Measurements from ENCODE around the gene SOAT1.
"Not testable (repeated sequence)": the region's sequence is repeated elsewhere in the genome, so short reads cannot be mapped to it uniquely, and the experiment has no call there.

The SOAT1 gene

DNA sequence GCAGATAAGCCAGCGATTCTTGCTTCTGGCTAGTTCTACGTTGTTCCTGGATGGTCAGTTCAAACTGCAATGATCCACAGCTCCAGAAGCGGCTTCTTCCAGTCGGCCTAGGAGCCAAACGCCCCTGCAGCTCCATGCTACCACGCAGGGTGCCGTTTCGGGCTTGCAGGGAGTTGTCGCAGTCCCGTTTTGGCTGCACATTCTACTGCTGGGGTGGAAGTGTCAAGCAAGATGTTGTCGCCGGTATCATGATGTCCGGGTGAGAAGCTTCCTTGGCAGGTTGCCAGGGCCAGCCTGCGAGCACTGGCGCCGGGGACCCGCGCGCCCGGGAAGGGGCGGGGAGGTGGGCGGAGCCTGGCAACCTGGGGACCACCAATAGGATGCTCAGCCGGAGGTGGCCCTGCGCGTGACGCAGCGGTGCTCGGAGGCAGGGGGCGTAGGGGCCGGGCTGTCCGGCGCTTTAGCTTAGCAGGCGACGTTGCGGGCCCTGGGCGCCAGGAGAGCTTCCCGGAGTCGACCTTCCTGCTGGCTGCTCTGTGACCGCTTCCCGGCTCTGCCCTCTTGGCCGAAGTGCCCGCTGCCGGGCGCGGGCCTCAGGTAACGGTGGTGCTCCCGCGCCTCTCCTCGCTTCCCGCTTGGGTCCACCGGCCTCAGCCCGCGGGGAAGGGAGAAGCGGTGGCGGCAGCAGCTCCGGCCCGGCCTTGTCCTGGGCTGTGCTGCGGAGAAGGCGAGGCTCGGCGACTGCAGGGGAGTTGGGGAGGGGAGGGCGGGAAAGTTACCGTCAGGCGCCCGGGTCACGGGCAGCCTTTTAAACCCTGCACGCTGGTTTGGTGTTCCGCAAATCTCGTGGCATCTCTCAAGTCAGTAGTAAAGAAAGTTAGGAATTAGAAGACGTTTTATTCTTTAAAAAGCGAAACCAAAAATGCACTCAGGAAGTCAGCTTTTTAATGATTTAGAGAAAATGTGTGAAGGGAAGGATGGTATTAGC lies at the start of gene SOAT1:
SOAT1 (plus strand) TSS at position 458 of the 988 bp plus-strand sequence. CDS start 8,888 bp downstream, outside the sequence.
- Mint-ChIP-seq H3K27ac (peak within 1 kb of the TSS; percentile 92), H3K36me3 (ENCODE audit: low read depth) (peaks cover 29% of the 10 kb centered on the region), H3K4me3 (peak within 1 kb of the TSS; percentile 95)

DNA sequence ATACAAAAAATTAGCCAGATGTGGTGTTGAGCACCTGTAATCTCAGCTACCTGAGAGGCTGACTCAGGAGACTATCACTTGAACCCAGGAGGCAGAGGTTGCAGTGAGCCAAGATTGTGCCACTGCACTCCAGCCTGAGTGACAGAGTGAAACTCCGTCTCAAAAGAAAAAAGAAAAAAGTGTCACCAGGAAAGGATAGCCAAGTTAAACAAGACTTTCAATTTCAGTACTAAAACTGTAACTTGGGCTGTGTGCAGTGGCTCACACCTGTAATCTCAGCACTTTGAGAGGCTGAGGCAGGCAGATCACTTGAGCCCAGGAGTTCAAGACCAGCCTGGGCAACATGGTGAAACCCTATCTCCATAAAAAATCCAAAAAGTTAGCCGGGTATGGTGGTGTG lies 48.2 kb upstream of the SOAT1 start:
- not testable (repeated sequence) for H3K27me3 Mint-ChIP-seq; DNase-seq; H3K36me3 Mint-ChIP-seq (ENCODE audit: low read depth); H3K9me3 Mint-ChIP-seq; H3K27ac Mint-ChIP-seq; H3K4me1 Mint-ChIP-seq (ENCODE audit: low read depth); H3K4me3 Mint-ChIP-seq

More for the DNA sequence above, at the start of gene SOAT1:
- Mint-ChIP-seq H3K27me3 (no peaks in the 10 kb centered on the region), H3K9me3 (no peaks in the 10 kb centered on the region), H3K4me1 (ENCODE audit: low read depth) (peaks cover 40% of the 10 kb centered on the region)
- peak; percentile 95 for DNase-seq

- H3K27me3 Mint-ChIP-seq: no peaks in the 10 kb centered on the region
- H3K27ac Mint-ChIP-seq: no peak overlapping the region
- DNase-seq: no peak
- no peak overlapping the region for H3K4me3 Mint-ChIP-seq
- no peaks in the 10 kb centered on the region for H3K4me1 Mint-ChIP-seq (ENCODE audit: low read depth)
- H3K9me3 Mint-ChIP-seq: no peaks in the 10 kb centered on the region
- H3K36me3 Mint-ChIP-seq (ENCODE audit: low read depth): no peaks in the 10 kb centered on the region
Measured at GRCh38 chr1:179247923-179248322, 45.7 kb upstream of the SOAT1 start.

- H3K4me1 Mint-ChIP-seq (ENCODE audit: low read depth): no peaks in the 10 kb centered on the region
- H3K9me3 Mint-ChIP-seq: no peaks in the 10 kb centered on the region
- H3K27me3 Mint-ChIP-seq: no peaks in the 10 kb centered on the region
Measured at GRCh38 chr1:179251675-179252074, 41.9 kb upstream of the SOAT1 start.

GRCh38 chr1:179252606-179253005 lies 41.0 kb upstream of the SOAT1 start:
- H3K4me1 Mint-ChIP-seq (ENCODE audit: low read depth): no peaks in the 10 kb centered on the region
- H3K4me3 Mint-ChIP-seq: no peak overlapping the region
- no peaks in the 10 kb centered on the region for H3K36me3 Mint-ChIP-seq (ENCODE audit: low read depth)
- no peak overlapping the region for H3K27ac Mint-ChIP-seq
- H3K9me3 Mint-ChIP-seq: no peaks in the 10 kb centered on the region
- no peak for DNase-seq
- no peaks in the 10 kb centered on the region for H3K27me3 Mint-ChIP-seq

More at GRCh38 chr1:179251675-179252074, 41.9 kb upstream of the SOAT1 start:
- no peak overlapping the region for H3K27ac Mint-ChIP-seq
- no peak overlapping the region for H3K4me3 Mint-ChIP-seq
- DNase-seq: no peak
- no peaks in the 10 kb centered on the region for H3K36me3 Mint-ChIP-seq (ENCODE audit: low read depth)

DNA sequence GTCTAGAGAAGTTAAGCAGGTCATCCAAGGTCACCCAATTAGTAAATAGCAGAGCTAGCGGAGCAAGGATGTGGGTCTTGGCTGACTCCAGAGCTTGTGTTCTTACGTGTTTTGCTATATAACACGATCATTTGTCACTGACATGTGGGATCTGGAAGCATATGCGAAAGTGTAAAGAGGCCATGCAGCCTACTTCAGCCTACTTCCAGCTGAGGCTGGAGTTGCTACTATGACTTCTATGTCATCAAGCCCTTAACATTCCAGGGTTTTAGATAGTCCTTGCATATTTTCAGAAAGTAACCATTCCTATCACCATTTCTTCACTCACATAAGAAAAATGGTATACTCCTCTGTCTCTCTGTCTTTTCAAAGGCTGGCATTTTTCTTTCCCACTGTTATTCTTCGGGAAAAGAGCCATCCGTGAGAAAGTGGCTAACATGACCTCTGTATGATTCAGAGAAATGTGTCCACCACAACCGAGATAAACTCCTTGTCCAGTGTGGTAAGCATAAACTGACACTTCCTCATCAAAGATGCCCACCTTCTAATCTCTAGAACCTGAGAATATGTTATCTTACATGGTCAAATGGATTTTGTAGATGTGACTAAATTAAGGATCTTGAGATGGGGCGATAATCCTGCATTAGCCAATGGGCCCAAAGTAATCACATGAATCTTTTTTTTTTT lies 40.2 kb upstream of the SOAT1 start:
- no peak overlapping the region for H3K4me3 Mint-ChIP-seq
- DNase-seq: no peak
- H3K27ac Mint-ChIP-seq: no peak overlapping the region
- H3K4me1 Mint-ChIP-seq (ENCODE audit: low read depth): no peaks in the 10 kb centered on the region
- no peaks in the 10 kb centered on the region for H3K36me3 Mint-ChIP-seq (ENCODE audit: low read depth)
- no peaks in the 10 kb centered on the region for H3K27me3 Mint-ChIP-seq
- no peaks in the 10 kb centered on the region for H3K9me3 Mint-ChIP-seq

DNA sequence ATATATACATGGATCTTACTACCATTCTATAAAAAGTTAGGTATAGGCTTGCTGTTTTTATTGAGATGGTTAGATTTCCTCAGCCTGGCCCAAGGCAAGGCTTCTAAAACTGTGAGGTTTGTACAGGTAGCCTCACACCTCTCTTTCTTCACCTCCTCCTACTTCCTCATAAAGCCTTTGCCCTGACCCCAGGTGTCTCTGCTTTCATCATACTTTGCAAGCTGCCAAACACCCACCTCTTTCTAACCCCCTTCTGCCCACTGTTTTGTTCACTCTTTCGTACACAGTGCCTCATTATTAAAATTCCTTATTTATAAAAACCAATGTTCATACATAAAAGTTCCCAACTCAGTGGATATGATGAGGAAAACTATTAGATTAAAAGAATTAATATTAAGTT lies 31.4 kb upstream of the SOAT1 start:
- Mint-ChIP-seq H3K4me3 (no peak overlapping the region), H3K27me3 (no peaks in the 10 kb centered on the region), H3K9me3 (no peaks in the 10 kb centered on the region), H3K36me3 (ENCODE audit: low read depth) (no peaks in the 10 kb centered on the region), H3K4me1 (ENCODE audit: low read depth) (no peaks in the 10 kb centered on the region), H3K27ac (no peak overlapping the region)
- no peak for DNase-seq

DNA sequence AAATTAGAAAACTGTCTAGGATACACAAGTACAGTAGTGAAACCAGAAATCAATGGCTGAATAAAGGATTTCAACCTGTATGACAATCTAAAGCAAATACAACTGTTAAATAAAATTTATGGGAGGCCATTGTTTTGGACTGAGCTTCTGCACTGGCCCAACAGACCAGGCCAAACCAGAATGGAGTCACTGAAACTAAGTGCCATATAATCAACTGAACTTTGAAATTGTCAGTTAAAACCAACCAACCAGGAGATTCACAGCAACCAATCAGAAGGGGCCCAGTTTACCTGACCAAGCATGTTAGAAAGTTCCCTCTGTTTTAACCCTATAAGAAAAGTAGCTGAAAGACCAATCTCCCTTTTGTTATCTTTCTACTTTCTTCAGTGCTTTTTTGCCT lies 30.5 kb upstream of the SOAT1 start:
- no peak overlapping the region for H3K4me3 Mint-ChIP-seq
- DNase-seq: no peak
- no peak overlapping the region for H3K27ac Mint-ChIP-seq
- H3K36me3 Mint-ChIP-seq (ENCODE audit: low read depth): no peaks in the 10 kb centered on the region
- H3K27me3 Mint-ChIP-seq: no peaks in the 10 kb centered on the region
- H3K9me3 Mint-ChIP-seq: no peaks in the 10 kb centered on the region
- no peaks in the 10 kb centered on the region for H3K4me1 Mint-ChIP-seq (ENCODE audit: low read depth)

DNA sequence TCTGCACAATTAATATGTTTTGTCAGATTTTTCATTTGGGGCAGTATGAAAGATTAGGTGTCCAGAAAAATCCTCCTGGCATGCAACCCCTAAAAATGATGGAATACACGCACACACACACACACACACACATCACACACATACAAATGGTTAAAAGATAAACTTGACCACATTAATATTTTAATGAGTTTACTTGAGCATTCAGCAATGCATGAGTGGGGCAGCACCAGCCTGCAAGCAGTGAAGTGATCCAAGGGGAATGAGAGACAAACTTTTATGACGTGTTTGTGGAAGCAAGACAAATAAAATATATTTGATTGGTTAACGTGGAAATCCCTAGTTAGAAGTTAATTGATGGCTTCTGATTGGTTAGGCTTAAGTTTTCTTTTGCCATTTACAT lies 29.1 kb upstream of the SOAT1 start:
- Mint-ChIP-seq H3K4me3 (no peak overlapping the region), H3K27ac (no peak overlapping the region), H3K36me3 (ENCODE audit: low read depth) (no peaks in the 10 kb centered on the region), H3K27me3 (no peaks in the 10 kb centered on the region), H3K9me3 (no peaks in the 10 kb centered on the region), H3K4me1 (ENCODE audit: low read depth) (no peaks in the 10 kb centered on the region)
- no peak for DNase-seq

GRCh38 chr1:179269071-179269470 lies 24.5 kb upstream of the SOAT1 start:
- Mint-ChIP-seq H3K9me3 (no peaks in the 10 kb centered on the region), H3K4me3 (no peak overlapping the region), H3K27ac (no peak overlapping the region), H3K36me3 (ENCODE audit: low read depth) (no peaks in the 10 kb centered on the region), H3K27me3 (no peaks in the 10 kb centered on the region), H3K4me1 (ENCODE audit: low read depth) (no peaks in the 10 kb centered on the region)
- no peak for DNase-seq

- DNase-seq; H3K4me3 Mint-ChIP-seq; H3K27ac Mint-ChIP-seq; H3K27me3 Mint-ChIP-seq; H3K4me1 Mint-ChIP-seq (ENCODE audit: low read depth); H3K36me3 Mint-ChIP-seq (ENCODE audit: low read depth); H3K9me3 Mint-ChIP-seq: not testable (repeated sequence)
Measured at GRCh38 chr1:179274424-179274823, 19.2 kb upstream of the SOAT1 start.

GRCh38 chr1:179278920-179279319 lies 14.7 kb upstream of the SOAT1 start:
- Mint-ChIP-seq H3K27ac (no peak overlapping the region), H3K4me3 (no peak overlapping the region), H3K9me3 (peaks cover 8% of the 10 kb centered on the region), H3K27me3 (no peaks in the 10 kb centered on the region), H3K36me3 (ENCODE audit: low read depth) (no peaks in the 10 kb centered on the region), H3K4me1 (ENCODE audit: low read depth) (no peaks in the 10 kb centered on the region)
- DNase-seq: no peak

- peaks cover 4% of the 10 kb centered on the region for H3K9me3 Mint-ChIP-seq
- H3K4me1 Mint-ChIP-seq (ENCODE audit: low read depth): no peaks in the 10 kb centered on the region
- no peaks in the 10 kb centered on the region for H3K27me3 Mint-ChIP-seq
- H3K27ac Mint-ChIP-seq: no peak overlapping the region
- H3K4me3 Mint-ChIP-seq: no peak overlapping the region
- no peak for DNase-seq
- H3K36me3 Mint-ChIP-seq (ENCODE audit: low read depth): no peaks in the 10 kb centered on the region
Measured at GRCh38 chr1:179283992-179284391, 9.6 kb upstream of the SOAT1 start.

GRCh38 chr1:179287946-179288345 lies 5.7 kb upstream of the SOAT1 start:
- Mint-ChIP-seq H3K27me3 (no peaks in the 10 kb centered on the region), H3K36me3 (ENCODE audit: low read depth) (no peaks in the 10 kb centered on the region), H3K27ac (no peak overlapping the region), H3K4me3 (no peak overlapping the region), H3K9me3 (no peaks in the 10 kb centered on the region), H3K4me1 (ENCODE audit: low read depth) (peaks cover under 1% of the 10 kb centered on the region)
- no peak for DNase-seq

DNA sequence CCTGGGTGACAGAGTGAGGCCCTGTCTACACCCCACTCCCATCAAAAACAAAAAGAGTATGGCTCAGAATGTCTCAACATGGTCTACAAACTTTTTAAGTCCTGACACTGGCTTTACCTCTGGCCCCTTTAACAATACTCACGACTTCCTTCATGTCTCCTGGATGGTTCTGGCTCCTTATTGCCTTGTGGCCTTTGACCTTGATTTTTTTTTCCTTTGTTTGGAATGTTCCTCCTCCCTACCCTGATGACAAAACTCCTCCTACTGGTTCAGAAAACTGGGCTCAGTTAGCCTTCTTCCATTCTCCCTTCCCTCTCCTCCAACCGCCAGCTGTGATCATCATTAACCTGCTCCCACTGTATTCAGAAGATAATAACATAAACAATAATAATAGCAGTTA lies 4.6 kb upstream of the SOAT1 start:
- Mint-ChIP-seq H3K9me3 (no peaks in the 10 kb centered on the region), H3K4me3 (no peak overlapping the region), H3K36me3 (ENCODE audit: low read depth) (peaks cover under 1% of the 10 kb centered on the region), H3K27me3 (no peaks in the 10 kb centered on the region), H3K4me1 (ENCODE audit: low read depth) (peaks cover 5% of the 10 kb centered on the region), H3K27ac (no peak overlapping the region)
- DNase-seq: no peak

Data from activated T-cell treated with anti-CD3 and anti-CD28 coated beads, Interleukin-2, amount 50 U/mL, for 24 hours (primary cell).